ENCODE results near the gene C4B.
"Not testable (repeated sequence)": the region's sequence is repeated elsewhere in the genome, so short reads cannot be mapped to it uniquely, and the experiment has no call there.

C4B gene

DNA sequence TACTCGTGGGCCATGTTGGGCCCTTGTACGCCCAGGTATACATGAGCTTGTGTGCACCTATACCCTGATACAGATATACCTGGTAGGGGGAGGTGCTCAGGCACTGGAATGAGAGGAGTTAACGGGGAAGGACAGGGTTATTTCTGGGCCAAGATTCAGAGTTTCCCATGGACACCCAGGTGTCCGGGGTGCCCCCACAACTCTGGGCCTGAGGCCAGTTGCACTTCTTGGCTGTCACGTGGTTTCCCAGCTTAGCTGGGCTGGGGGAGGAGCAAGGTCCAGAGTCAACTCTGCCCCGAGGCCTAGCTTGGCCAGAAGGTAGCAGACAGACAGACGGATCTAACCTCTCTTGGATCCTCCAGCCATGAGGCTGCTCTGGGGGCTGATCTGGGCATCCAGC lies 32.9 kb upstream of the C4B start, which contains the start of gene C4A:
Gene C4A (plus strand): TSS at position 314 of the 400 bp plus-strand sequence. CDS start 51 bp downstream, at position 365.
- not testable (repeated sequence) for DNase-seq (ENCODE audit: low read depth)

- DNase-seq (ENCODE audit: low read depth), result not testable (repeated sequence)
Observed at GRCh38 chr6:31989363-31989762, 25.2 kb upstream of the C4B start.

DNA sequence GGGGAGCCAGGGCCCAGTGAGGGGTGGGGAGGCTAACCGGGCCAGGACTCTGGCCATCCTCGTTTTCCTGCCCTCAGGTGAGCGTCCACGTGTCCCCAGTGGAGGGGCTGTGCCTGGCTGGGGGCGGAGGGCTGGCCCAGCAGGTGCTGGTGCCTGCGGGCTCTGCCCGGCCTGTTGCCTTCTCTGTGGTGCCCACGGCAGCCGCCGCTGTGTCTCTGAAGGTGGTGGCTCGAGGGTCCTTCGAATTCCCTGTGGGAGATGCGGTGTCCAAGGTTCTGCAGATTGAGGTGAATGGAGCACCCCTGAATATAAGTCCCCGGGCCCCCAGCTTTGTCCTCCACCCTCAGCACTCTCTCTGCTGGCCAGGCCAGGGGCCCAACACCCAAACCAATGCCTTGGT lies 20.2 kb upstream of the C4B start:
- DNase-seq (ENCODE audit: low read depth), result not testable (repeated sequence)

- not testable (repeated sequence) for DNase-seq (ENCODE audit: low read depth)
Observed at GRCh38 chr6:31996385-31996784, 18.2 kb upstream of the C4B start.

DNA sequence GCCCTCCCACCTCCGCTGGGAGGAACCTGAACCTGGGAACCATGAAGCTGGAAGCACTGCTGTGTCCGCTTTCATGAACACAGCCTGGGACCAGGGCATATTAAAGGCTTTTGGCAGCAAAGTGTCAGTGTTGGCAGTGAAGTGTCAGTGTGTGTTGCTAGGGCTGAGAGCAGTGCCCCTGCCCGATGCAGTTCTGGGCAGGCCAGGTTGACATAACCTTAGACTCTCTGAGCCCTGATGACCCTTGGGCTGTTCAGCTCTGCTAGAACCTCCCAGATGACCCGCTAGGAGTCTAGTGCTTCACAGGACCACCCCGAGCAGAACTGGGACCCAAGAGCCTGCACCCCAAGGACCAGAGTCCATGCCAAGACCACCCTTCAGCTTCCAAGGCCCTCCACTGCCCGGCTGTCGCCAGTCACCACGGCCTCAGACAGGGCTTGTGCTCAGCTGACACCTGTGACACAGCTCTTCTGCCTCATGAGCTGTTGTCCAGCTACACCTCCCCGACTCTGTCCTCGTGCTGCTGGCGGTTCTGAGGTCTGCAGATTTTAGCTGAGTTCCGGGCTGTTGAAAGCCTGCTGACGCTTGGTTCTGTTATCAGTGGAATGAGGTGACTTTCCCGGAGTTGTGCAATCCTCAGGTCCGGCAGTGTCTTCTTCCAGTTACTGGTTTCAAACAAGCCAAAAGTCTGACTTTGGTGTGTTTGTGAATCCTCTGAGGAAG lies 11.9 kb upstream of the C4B start:
- DNase-seq (ENCODE audit: low read depth), result not testable (repeated sequence)

DNA sequence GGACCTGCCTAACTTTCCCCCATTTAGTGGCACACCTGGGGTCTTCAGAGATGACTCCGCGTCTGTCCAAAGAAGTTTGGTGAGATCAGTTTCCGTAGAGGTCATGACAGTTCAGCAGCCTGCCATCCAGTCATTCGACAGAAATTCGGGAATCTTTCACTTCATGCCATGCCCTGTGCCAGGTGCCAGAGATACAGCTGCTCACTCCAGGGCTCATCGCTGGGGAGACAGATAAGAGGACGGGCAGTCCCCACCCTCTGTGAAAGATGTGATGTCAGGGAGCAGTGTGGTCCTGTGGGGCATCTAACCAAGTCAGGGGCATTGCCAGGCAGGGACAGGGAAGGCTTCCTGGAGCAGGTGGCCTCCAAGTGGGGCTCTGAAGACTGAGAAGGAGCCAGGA lies 11.3 kb upstream of the C4B start:
- DNase-seq (ENCODE audit: low read depth), result not testable (repeated sequence)

DNA sequence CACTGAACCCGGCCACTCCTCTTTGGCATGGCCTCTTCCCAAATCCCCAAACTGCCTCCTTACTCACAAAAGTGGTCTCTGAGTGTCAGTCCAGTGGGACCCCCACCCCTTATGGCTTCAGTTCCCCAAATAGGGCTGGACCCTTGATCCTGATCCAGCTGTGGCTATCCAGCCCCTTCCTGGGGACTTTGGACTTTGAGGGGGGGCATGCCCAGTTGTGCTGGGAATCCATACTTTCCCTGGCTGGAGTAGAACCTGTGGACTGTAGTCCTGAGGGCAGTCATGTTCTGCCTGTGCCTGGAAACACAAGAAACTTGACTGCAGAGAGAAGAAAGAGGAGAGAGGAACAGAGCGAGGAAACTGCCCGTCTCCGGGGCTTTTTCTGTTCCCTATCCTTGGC lies 10.2 kb upstream of the C4B start:
- DNase-seq (ENCODE audit: low read depth), result not testable (repeated sequence)

DNA sequence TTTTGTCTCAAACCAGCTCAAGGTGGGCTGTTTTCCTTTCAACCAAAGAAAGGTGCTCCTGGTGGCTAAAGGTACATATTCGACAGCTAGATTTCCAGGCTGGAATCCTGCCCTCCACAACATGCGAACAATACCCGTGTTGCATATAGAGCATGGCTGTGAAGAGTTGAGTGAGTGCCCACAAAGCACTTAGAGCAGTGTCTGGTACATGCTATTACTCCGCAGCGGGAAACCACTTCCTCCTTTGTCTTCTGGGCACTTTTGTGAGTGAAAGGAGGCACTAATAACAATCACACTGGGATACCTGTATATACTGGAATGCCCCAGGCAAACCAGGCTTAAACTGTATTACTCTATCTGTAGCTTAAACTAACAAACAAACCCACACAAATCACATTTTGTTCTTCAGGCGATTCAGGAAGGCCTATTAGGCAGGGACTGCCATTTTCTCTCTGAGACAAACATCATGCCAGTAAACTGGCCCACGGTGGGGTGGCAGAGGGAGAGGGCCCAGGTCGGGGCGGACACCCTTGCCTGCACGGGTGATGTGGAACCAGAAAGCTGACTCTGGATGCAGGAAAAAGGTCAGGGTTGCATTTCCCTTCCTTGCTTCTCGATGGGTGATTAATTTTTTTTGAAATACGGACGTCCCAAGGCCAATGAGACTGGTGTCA lies 9.6 kb upstream of the C4B start:
- not testable (repeated sequence) for DNase-seq (ENCODE audit: low read depth)

- not testable (repeated sequence) for DNase-seq (ENCODE audit: low read depth)
Observed at GRCh38 chr6:32005538-32005880, 9.1 kb upstream of the C4B start.

GRCh38 chr6:32005991-32006529 lies 8.5 kb upstream of the C4B start:
- not testable (repeated sequence) for DNase-seq (ENCODE audit: low read depth)

DNA sequence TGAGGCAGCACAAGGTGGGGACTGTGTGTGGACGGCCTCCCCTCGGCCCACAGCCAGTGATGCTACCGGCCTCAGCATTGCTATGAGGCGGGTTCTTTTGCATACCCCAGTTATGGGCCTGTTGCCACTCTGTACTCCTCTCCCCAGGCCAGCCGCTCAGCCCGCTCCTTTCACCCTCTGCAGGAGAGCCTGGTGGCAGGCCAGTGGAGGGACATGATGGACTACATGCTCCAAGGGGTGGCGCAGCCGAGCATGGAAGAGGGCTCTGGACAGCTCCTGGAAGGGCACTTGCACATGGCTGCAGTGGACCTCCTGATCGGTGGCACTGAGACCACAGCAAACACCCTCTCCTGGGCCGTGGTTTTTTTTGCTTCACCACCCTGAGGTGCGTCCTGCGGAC lies 7.5 kb upstream of the C4B start:
- not testable (repeated sequence) for DNase-seq (ENCODE audit: low read depth)

DNA sequence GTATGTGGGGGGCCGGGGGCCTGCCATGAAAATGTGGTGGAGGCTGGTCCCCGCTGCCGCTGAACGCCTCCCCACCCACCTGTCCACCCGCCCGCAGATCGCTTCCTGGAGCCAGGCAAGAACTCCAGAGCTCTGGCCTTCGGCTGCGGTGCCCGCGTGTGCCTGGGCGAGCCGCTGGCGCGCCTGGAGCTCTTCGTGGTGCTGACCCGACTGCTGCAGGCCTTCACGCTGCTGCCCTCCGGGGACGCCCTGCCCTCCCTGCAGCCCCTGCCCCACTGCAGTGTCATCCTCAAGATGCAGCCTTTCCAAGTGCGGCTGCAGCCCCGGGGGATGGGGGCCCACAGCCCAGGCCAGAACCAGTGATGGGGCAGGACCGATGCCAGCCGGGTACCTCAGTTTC lies 6.6 kb upstream of the C4B start:
- not testable (repeated sequence) for DNase-seq (ENCODE audit: low read depth)

DNA sequence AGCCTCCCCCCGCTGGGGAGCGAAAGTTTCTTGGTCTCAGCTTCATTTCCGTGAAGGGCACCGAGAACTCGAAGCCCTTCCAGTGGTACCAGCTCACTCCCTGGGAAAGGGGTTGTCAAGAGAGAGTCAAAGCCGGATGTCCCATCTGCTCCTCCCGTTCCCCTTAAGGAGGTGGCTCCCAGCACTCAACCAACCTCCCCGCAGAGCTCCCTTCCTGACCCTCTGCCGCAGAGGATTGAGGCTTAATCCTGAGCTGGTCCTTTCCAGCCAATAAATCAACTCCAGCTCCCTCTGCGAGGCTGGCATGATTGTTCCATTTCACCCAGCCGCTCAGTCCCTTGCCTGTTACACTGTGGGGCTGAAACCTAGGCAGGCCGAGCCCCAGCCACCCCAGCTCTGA lies 6.0 kb upstream of the C4B start:
- not testable (repeated sequence) for DNase-seq (ENCODE audit: low read depth)

DNA sequence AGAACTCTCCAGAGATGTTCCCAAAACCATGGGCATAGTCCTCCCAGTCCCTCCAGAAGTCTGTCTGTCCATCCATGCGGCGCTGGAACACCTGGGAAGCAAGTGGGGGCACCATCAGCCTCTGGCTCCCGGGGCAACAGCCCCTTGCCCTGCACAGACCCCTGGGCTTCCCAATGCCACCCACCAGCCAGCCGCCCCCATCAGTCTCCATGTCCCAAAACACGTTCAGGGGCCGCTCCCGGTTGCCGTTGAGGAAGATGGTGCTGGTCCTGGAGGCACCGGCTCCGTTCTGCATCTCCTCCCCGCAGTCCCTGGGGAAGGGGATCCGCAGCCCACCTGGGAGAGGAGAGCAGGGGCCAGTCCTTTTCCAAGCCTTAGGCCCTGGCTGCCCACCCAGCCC lies 5.1 kb upstream of the C4B start:
- DNase-seq (ENCODE audit: low read depth), result not testable (repeated sequence)

- DNase-seq (ENCODE audit: low read depth), result not testable (repeated sequence)
Observed at GRCh38 chr6:32010856-32011530, 3.6 kb upstream of the C4B start.

DNA sequence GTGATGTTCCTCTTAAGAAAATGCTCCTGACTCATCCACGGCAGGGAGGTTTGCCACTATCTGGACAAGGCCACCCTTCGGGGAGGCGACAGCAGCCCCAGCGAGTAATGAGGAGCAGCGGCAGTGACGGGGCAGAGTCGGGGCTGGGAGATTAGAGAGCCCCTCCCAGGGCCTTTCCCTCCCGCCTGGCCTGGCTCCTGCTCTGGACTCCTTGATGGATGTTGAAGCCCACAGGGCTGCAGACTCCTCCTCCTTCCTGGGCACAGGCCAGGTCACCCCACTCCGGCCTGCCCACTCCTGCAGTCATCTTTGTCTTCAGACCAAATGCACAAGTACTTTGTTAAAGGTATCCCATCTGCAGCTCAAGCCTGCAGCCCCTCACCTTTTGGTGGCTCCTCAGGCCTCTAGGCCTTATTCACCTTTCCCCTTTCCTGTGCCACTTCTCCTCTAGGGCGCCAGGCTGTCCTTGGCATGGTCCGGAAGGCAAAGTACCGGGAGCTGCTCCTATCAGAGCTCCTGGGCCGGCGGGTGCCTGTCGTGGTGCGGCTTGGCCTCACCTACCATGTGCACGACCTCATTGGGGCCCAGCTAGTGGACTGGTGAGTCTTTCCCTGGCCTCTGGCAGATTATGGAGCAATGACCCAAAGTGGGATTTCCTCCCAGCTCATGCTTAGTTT lies 1.5 kb upstream of the C4B start:
- not testable (repeated sequence) for DNase-seq (ENCODE audit: low read depth)

- not testable (repeated sequence) for DNase-seq (ENCODE audit: low read depth)
Observed at GRCh38 chr6:32013738-32014137, 857 bp upstream of the C4B start.

DNA sequence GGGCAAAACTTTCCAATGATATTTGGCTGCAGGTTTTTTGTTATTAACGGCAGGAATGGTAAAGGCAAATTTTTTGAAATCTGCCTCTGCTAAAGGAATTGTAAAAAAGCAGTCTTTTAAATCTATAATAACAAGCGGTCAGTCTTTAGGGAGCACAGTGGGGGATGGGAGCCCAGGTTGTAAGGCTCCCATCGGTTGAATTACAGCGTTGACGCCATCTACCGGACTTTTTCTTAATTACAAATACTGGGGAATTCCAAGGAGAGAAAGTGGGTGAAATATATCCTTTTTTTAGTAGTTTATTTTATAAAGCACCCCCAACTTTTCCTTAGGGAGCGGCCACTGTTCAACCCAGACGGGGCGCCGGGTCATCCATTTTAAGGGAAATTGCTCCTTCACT lies 7.5 kb downstream of the C4B start:
- not testable (repeated sequence) for DNase-seq (ENCODE audit: low read depth)

GRCh38 chr6:32028631-32029030 lies 14.0 kb downstream of the C4B start:
- not testable (repeated sequence) for DNase-seq (ENCODE audit: low read depth)

DNA sequence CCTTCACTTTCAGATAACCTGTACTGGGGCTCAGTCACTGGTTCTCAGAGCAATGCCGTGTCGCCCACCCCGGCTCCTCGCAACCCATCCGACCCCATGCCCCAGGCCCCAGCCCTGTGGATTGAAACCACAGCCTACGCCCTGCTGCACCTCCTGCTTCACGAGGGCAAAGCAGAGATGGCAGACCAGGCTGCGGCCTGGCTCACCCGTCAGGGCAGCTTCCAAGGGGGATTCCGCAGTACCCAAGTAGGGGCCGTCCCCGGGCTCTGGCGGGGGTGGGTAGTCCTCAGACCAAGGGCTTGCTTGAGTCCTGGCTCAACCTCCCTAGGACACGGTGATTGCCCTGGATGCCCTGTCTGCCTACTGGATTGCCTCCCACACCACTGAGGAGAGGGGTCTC lies 15.0 kb downstream of the C4B start:
- not testable (repeated sequence) for DNase-seq (ENCODE audit: low read depth)

DNA sequence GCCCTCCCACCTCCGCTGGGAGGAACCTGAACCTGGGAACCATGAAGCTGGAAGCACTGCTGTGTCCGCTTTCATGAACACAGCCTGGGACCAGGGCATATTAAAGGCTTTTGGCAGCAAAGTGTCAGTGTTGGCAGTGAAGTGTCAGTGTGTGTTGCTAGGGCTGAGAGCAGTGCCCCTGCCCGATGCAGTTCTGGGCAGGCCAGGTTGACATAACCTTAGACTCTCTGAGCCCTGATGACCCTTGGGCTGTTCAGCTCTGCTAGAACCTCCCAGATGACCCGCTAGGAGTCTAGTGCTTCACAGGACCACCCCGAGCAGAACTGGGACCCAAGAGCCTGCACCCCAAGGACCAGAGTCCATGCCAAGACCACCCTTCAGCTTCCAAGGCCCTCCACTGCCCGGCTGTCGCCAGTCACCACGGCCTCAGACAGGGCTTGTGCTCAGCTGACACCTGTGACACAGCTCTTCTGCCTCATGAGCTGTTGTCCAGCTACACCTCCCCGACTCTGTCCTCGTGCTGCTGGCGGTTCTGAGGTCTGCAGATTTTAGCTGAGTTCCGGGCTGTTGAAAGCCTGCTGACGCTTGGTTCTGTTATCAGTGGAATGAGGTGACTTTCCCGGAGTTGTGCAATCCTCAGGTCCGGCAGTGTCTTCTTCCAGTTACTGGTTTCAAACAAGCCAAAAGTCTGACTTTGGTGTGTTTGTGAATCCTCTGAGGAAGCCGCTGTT lies 20.9 kb downstream of the C4B start:
- not testable (repeated sequence) for DNase-seq (ENCODE audit: low read depth)

Data from activated T-helper 1 cell treated with Interleukin-2 at 50 U/mL for 16 hours (primary cell).